HL-60/S4 treated with retinoic acid at 250 ng/mL for 4 days and 3 days (cell line): Measurements from ENCODE around the gene NR3C2.

Experiments used
- in situ Hi-C: fragments of 300-500 bp; cut with MboI; formaldehyde crosslinking; loops from 2 replicates; pipeline ENCODE4 v1.7.0; 2022; ENCODE audit warnings: low sequenced_read_pairs

Gene NR3C2

DNA sequence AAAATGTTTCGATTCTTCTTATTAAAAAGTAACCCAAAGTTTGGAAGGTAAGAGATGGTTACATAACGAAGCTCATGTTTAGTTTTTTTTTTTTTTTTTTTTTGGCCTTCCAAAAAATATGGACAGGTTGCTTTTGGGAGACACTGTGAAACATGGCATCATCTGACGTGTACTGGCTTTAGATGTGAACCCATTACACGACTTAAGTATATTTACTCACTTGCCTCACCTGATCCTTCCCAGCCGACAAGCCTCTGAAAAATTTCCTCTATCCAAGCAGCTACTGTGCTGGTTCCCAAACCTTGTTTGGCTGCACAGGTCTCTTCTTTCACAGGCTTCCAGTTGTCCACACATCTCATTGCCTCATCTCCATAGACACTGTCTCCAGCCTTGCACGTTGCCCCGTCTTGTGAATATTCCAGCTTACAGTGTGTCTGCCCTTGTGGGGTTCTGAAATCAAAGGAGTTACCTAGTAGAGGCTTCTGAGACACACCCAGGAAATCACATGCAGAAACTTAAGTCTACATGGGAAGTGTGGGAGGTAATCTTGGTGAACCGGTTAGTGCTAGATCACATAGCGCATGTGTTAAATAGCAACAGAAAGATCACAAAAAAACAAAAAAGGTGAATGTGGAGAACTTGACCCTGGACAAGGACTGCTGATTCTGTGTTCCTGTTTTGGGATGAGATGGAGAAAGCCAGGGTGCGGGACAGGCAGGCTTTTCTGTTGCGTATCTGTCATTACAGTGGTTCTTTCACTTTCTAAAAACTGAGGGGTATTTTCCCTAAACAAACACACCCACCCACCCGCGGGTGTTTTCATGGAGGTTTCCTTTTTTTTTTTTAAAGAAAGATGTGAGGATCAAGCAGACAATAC, 381.7 kb downstream of the NR3C2 start:
- in situ Hi-C loops: no loop called here

DNA sequence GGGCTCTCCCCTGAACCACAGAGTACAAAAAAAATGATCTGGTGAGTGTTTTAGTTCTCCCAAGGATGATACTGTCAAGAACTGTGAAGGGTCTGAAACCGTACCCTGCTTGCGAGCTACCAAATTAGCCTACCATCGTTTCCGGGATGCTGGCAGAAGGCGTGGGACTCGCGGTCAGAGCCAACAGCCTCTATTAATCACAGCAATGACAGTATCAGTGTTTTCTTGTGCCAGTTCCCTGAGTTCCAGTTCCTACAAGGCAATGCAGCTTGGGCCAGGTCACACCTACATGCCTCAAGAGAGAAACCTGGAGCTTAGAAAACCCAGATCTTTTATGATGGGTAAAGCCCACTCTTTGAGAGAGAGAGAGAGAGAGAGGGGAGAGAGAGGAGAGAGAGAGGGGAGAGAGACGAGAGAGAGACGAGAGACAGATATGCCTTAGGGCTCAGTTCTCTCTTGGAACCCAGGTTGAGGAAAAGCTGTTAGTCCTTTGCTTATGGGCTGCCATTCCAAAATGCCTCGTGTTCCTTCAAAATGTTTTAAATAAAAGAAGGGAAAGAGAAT, 382.5 kb downstream of the NR3C2 start:
- in situ Hi-C loops: no loop called here

DNA sequence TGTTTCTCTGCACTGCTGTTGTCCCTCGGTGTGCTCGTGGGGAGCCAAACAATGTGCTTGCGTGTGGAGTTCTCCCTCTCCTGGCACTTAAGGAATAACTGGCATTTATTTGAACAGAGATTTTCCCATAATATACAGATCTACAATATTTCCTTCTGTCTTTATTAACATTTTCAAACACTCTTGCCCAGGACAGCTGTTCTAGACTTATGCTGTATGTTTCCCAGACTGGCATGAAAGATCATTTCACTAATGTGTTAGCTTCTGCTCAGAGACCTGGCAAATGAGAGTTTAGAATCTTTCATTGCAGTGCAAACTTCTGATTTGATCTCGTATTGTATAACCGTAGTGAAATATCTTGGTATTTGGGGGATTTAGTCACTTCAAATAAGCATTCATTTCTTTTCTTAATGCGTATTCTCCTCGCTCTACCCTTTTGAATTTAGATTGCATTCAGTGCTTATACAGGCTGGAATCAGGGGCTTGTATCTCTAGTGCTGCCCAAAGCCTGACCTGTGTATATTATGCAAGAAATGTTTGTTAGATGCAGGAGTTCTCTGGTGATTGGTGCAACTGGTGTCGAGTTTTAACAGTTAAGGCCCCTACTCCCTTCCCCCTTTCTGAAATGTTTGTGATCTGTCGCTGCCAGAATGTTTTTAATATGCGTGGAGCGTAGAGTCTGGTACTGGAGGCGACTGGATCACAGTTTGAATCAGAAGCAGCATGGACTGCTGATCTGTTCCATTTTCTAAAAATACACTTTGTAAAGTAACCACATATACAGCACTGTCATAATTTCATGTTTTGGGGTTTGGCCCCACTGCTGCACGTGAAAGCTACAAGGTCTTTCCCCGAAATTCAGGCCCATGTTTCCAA, 384.0 kb downstream of the NR3C2 start:
- in situ Hi-C loops: no loop called here

DNA sequence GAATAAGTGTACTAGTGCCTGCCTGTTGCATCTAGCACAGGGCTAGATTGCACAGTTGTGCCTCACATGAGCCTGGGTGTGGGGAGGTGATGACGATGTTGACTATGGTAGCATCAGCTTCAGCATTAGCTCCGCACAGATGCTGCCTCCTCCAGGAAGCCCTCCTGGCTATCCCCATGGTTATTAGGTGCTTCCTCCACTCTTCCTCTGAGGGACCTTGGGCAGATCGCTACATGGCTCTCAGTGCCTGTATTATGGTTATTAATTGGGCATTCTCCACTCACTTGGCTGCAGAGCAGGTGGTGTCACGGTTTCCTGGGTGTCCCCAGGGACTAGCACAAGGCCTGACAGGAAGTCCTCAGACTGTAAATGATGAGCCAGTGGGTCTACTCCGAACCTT, 384.7 kb downstream of the NR3C2 start:
- in situ Hi-C loops: no loop called here

DNA sequence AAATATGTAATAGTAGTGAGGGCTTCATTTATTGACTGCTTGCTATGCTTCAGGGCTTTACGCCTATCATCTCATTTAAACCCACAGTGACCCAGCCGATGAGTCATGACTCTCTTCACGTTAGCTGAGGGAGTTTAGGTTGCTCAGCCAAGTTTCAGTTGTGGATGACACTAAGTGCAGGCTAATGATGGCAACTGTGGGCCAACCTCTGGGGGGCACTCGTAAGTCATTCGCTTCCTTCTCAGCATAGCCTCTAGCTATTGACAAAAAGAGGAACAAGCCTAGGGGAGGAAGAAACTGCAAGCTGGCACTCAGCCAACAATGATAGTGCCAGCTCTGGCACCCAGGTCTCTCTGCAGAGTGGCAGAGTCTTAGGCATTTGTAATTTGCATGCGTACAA, 385.3 kb downstream of the NR3C2 start:
- in situ Hi-C loops: no loop called here

DNA sequence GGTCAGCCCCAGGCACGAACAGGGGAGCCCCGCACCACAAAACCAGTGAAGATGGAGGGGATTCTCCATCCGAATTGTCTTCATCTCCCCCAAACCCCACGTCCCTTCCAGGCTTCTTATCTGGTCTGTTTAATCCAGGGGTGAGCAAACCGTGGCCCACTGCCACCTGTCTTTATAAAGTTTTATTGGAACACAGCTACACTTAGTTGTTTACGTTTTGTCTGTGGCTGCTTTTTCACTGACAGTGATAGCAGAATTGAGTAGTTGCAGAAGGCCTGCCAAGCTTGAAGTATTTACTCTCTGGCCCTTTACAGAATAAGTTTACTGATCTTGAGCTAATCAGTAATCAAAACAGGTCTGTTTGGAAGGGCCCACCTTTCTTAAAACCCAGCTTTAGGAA, 386.4 kb downstream of the NR3C2 start:
- in situ Hi-C loops: no loop called here

DNA sequence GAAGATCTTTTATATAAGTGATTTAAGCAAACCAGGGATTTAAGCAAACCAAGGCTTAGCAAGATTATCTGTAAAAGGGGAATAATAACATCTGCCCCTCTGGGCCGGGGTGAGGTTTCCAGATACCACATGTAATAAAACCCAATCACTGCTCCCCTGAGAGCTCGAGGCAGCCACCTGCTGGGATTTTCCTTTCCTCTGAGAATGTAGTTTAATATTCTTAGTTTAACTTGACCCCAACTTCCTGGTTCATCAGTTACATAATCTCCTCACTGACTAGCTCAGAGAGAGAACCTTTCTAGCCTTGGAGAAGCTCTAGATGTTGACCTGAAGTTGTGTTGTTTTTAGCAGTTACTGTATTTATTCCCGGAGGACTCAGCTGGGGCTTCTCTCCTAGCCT, 387.9 kb downstream of the NR3C2 start:
- in situ Hi-C loops: no loop called here

DNA sequence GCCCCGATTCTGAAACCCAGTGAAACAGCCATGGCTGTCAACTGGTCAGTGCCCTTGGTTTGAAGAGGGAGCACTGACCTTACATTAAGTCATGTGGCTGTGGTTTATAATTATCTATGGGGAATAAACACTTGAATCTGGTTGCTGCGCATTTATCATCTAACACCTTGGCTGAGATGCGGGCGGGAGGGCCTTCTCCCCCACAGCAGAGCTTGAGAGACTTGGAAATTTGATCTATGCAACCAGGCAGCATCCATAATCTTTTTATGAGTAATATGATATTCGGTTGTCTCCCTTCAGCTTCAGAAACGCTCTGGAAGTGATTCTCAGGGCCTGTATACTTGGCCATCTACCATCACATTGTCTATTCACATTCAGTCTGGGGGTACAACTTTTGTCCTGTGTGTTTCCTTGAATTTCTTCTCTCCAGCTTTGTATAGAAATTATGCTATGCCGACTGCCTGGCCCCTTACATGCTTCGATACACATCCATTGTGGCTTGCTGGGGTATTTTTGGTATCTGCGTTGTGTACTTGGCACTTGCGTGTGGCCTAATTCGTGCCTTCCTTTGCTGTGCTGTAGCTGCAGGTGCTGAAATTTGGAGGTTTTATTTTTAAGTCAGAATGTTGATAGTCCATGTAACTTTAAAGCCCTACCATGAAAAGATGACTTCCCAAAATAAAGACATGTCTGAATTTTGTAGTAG, 388.8 kb downstream of the NR3C2 start:
- in situ Hi-C loops: no loop called here

DNA sequence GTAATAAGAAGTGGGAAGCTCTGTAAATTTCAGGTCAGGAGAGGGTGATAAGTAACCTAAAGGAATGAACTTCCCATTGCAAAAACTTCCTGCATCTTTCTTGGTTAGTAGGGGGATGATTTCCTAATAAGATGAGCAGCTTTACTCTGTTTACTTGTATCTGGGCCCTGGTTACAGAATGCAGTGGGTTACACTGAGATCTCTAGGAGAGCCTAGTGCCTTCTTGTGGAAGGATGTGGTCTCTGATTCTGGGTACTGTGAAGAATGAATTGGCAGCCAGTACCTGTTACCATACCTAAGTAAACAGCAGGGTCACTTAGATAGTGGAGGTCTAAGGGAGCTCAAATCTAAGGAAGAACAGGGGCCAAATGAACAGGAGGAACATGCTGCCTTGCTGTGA, 389.8 kb downstream of the NR3C2 start:
- in situ Hi-C loops: no loop called here

DNA sequence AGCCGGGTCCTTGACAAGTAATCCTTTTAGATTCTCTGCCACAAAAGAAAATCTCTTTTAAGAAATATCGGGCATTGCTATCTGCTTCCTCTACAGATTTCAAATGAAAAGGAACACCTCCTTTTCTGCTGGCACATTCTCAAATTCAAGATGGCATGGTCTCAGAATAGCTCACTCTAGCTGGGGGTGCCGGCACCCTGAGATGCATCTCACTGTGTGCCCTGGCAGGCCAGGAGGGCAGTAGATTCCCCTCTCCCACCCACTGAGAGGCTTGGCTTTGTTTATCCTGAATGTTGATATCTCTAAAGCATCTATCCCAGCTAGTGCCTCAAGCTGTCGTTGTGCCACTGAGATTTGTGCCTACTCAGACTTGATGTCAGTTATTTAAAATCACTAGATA, 390.8 kb downstream of the NR3C2 start:
- in situ Hi-C loops: no loop called here

DNA sequence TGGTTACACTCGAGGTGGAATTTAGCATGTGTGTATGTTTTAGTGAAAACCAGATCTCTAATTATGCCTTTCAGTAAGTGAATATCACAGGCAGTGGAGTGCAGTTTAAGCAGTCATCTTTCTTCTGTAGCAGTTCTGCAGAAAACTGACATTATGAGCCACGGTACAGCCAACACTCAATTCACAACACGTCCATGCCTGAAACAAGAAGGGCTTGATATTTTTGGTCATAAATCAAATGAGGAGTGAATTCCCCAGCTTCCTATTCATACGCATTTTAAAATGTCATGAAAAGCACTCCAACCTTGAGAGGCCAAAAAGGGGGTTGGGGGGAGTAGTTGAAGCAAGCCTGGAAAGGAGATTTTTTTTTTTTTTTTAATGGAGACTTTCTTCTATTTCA, 393.6 kb downstream of the NR3C2 start:
- in situ Hi-C loops: no loop called here

DNA sequence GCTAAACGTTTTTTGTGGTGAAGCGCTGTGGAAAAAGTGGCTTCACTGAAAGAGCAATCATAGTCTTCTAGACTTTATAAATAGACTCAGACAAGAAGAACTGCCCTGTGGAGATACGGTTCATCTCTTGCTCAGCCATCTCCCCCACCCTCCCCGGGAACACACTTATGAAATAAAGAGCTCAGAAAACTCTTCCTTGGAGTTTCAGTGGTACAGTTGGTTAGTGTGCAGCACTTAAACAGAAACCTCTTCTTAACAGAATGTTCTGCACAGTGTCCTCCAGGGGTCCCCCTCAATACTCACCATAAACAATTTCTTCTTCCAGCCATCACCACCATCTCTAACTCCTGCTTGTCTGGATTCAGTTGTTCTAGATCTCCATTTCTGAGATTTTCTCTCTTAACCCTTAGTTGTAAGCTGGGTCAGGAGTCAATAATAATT, 397.3 kb downstream of the NR3C2 start:
- in situ Hi-C loops: no loop called here

DNA sequence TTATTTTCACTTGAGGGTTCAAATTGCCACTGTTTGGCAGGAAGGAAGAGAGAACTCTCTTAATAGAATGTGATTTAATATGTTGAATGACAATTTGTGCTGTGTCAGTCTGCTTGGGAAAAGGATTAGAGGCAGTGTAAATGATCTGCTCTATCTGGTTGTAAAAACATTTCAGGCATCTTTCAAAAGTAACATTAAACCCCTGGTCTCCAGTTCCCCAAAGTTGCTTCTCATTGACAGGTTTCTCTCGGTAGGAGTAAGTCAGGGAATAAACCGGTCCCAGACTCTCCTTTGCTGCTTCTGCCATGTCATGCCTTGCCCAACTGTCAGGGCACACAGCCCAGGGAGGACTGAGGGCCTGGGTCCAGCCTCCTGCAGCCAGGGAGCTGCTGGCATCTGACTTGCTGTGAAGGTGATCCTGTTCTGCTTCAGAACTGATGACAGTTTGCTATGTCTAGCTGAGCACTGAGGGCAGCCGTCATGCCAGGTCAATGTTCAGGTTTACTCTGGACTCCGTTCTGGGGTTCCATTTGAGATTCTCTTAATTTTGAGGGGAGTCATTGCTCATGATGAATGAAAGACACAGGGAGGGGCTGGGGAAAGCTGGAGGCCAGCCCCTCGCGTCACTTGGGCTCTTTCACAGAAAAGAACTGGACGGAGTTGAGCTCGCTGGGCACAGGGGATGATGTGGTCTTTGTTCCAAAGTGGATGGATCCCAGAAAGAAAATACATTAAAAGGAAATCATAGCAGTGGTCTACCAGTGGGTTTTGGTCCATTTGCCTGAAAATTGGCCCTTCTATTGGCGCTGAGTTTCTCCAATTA, 397.9 kb downstream of the NR3C2 start:
- in situ Hi-C loops: no loop called here

DNA sequence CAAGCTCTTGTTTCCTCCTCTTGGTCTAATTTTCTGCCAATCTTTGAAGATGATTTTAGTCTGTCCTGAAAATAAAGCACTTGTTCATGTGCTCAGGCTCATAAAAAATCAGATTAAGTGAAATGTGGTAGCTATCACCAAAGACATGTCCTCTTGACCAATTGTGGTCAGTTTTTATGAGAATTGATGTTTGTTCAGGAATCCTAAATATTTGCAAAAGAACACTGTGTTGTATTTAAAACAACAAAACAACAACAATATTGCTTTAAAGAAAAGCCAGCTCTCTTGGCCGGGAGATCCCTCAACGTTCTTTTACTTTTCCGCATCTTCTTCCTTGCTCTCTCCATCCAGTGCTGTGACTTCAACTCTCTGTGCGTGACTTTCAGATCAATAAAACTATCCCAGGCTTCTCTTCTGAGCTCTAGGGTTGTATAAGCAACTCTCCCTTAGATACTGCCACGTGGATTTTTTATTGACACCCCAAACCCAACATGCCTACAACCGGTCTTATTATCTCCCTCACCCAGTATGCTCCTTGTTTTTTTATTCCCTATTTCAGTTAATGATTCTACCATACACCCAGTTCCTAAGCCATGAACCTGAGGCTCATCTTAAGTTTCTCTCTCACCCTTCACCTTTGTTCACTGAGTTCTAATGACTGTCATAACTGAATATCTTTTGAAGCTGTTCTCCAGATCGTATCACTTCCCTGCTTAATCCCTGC, 400.4 kb downstream of the NR3C2 start:
- in situ Hi-C loops: no loop called here

DNA sequence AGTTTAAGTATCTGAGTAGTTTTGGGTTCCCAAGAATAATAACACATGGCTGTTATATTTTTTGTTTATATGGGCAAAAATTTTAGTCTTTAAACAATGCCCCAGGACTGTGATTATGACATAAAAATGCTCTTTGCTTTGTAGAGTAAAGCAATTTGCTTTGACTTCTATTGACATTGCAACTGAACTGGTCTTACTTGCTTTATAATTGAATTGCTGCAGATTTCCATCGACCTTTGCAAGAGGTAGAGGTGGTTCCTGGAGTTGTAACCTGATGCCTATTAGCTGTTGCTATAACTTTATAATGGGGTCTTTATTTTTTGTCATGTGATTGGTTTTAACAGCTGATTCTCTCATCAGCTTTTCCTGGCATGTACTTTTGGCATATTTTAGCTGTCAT, 407.4 kb downstream of the NR3C2 start:
- in situ Hi-C loops: no loop called here

DNA sequence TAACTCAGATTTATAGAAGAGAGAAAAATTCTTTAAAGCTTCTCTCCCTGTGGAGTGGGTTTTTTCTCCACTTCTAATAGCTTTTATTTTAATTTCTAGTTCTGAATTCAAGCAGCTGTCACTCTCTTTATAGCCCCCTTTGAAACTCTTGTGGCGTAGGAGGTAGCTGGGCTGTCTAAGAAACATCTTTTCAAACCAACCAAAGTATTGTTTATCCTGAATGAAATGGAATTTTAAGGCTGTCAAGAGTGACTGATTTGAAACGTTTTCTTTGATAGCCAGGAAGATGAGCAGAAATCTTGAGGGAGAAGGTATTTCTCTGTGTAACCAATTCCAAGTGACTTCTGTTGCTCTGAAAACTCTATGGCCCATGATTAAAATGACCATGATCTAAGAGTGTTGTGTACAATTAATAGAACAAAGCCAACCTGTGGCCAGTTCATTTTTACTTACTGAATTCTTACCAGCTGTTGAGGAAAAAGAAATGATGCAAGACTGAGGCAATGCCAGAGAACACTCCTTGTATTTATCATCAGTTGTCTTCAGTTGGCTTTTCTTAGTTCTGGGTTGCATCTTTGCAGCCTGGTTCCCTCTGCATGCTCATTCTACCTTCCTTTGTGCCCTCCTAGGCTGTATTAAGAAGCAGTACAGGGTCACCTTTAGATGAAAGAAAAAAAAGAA, 411.9 kb downstream of the NR3C2 start:
- in situ Hi-C loops: no loop called here

DNA sequence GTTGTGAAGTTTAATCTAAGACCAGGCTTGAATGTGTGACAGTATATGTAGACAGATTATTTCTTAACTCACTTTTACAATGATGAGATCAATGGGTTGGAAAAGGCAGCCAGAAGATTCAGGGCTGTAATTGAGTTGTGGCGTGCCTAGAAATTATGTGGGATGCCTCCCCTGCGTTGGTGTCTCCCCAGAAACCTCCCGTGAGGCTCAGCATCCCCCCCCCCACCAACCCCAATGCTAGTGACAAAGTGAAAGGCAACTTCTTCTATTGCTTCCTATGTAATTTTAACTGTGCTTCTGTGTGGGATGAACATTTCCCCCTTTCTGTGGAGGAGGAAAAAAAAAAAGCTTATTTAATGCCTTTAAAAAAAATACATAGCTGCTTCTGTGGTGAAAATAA, 412.4 kb downstream of the NR3C2 start:
- in situ Hi-C loops: no loop called here
